HG02588 (cell line): ENCODE results near the gene SNX27.
"Not testable (repeated sequence)": the region's sequence is repeated elsewhere in the genome, so short reads cannot be mapped to it uniquely, and the experiment has no call there.

ENCODE experiments used
- ATAC-seq: cut with Tn5 transposase; IDR thresholded peaks from one replicate; pipeline ENCODE4 v1.9.1; 2021; ENCODE audit warnings: mild to moderate bottlenecking, moderate library complexity; ENCODE audit not compliant: unreplicated experiment

The SNX27 gene

GRCh38 chr1:151638074-151638775 is 26.4 kb downstream of the SNX27 start:
- ATAC-seq, result no peak

GRCh38 chr1:151638812-151639211 is 27.0 kb downstream of the SNX27 start:
- no peak for ATAC-seq

DNA sequence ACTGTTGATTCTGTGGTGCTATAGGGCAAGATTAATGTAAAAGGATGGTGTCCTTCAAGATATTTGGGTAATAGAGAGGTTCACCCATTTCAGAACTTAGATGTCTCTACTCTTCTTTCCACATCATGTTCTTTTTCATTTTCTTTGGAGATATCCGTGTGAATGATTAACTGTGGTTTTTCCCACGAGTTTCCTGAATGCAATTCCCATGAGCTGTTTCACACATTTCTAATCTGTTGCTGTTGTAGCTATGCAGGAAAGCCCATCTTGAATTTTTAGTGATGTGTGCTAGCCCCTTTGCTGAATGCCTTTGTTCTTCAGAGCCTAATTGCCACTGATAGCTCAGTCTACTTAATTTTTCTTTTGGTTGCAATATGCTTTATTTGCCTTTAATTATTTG is 27.6 kb downstream of the SNX27 start:
- no peak for ATAC-seq

DNA sequence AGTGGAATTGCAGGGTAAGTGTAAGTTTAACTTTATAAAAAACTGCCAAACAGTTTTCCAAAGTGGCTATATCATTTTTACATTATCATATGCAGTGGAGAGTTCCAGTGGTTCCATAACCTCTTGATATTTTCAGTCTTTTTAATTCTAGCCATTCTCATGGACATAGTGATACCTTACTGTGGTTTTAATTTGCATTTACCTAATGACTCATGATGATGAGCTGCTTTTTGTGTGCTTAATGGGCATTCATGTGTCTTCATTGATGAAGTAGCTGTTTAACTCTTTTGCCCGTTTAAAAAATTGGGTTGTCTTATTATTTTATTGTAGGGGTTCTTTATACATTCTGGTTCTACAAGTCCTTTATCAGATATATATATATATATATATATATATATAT is 29.4 kb downstream of the SNX27 start:
- no peak for ATAC-seq

DNA sequence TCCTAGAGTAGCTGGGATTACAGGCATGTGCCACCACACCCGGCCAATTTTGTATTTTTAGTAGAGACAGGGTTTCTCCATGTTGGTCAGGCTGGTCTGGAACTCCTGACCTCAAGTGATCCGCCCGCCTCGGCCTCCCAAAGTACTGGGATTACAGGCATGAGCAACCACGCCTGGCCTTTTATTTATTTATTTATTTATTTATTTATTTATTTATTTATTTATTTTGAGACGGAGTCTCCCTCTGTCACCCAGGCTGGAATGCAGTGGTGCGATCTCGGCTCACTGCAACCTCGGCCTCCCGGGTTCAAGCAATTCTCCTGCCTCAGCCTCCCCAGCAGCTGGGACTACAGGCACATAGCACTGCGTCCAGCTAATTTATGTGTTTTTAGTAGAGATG is 31.2 kb downstream of the SNX27 start:
- not testable (repeated sequence) for ATAC-seq

DNA sequence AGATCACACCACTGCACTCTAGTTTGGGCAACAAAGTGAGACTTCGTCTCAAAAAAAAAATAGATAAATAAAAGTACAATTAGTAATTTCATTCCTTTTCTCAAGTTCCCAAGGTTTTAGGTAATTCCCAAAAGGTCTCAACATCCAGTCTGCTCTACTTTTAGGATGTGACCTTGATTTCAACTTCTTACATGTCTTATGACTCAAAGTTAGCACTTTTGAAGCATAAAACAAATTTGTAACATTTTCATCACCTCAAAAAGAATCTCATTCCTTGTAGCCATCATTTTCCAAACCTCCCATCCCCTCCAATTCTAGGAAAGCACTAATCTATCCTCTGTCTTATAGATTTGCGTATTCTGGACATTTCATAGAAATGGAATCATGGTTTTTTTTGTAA is 32.2 kb downstream of the SNX27 start:
- no peak for ATAC-seq

GRCh38 chr1:151653397-151653796 is 41.5 kb downstream of the SNX27 start:
- ATAC-seq, result no peak

DNA sequence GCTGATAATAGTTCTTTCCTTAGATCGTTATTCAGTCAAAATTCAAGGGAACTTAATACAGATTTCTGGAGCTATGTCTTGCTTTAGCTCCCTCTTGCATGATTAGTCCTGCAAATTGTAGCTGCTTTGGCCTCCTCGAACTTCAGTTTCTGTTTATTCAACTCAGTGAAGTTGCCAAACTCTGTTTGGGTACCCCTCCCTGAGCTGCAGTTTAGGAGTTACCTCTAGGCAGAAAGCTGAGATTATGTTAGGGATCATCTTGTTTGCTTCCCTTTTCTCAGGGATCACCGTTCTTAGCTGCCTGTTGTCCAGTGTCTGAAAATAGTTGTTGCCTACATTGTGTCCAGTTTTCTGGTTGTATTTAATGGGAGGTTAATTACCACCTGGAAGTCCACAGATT is 43.5 kb downstream of the SNX27 start:
- ATAC-seq, result no peak

DNA sequence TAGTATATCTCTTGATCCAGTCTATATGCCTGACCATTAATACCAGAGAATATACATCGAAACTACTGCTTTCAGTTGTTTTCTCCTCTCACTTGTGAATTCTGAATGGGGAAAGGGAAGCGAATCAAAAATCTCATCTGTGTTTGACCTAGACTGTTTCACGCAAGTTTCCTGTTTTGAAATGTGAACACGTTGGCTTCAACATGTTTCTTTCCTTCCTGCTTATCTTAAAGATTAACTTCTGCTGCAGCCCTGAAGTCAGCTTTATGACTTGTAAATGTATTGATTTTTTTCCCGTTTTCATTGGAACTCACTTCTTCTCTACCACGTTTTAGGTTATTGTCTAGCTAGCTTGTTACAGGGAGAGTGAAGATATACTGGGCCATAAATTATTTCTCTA is 49.9 kb downstream of the SNX27 start:
- no peak for ATAC-seq

DNA sequence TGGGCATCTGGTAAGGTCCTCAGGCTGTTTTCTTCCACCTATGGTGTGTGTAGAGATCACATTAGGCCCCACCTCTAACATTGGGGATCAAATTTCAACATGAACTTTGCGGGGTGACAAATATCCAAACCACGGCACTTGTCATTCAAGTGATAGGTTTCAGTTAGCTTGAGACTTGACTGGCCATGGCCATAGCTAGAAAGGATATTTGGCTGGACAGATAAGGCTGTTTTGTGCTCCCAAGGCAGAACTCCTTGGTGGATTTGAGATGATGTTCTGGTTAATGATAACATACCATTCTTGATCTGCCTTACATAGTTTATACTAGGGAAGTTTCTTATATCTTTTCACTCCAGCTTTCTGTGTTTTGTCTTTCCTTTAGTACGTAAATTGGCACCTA is 56.2 kb downstream of the SNX27 start:
- no peak for ATAC-seq

GRCh38 chr1:151670036-151670675 is 58.3 kb downstream of the SNX27 start:
- not testable (repeated sequence) for ATAC-seq

DNA sequence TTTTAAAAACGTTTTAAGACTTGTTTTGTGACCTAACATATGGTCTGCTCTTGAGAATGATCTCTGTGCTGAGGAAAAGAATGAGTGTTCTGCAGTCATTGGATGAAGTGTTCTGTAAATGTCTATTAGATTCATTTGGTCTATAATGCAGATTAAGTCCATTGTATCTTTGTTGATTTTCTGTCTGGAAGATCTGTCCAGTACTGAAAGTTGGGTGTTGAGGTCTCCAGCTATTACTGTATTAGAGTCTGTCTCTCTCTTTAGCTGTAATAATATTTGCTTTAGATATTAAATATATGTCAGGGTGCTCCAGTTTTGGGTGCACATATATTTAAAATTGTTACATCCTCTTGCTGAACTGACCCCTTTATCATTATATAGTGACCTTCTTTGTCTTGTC is 61.6 kb downstream of the SNX27 start:
- no peak for ATAC-seq

DNA sequence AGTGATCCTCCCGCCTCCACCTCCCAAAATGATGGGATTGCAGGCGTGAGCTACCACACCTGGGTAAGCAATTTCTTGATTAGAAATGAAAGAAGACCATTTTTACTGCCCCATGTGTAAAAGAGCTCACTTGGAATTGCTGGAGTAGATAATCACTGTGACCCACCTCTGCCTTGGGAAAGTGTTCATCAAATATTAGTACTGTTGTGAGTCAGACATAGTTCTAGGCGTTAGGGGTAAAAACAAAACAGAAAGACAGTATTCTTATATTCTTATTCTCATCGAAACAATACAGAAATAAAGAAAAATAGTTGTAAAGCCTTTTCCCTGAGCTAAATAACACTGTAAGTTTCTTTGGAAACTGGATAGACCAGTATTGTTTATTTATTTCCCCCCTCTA is 68.5 kb downstream of the SNX27 start:
- ATAC-seq, result no peak

GRCh38 chr1:151680826-151681225 is 69.0 kb downstream of the SNX27 start:
- no peak for ATAC-seq

DNA sequence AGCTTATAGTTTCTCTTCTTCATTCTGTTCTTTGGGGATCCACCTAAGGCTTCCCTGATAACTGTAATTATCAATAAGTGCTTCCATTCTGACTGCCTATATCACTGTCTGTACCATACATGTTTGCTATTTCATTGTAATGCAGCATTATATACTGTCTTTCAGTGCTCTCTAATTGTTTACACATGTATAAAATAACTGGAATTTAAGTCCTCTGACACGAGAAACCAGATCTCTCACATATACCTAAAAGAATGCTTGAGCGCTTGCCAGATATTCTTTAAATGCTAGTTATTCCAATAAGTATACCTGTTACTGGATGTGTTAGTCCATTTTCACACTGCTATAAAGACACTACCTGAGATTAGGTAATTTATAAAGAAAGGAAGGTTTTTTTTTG is 70.1 kb downstream of the SNX27 start:
- no peak for ATAC-seq

DNA sequence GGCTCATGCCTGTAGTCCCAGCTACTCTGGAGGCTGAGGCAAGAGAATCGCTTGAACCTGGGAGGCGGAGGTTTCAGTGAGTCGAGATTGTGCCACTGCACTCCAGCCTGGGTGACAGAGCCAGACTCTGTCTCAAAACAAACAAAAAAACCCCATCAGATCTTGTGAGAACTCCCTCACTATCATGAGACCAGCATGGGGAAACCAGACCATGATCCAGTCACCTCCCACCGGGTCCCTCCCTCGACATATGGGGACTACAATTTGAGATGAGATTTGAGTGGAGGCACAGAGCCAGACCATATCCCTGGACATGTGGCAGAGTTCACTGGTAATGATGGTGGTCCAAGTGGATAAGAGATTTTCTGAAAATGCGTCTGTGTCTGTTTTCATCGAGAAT is 71.1 kb downstream of the SNX27 start:
- not testable (repeated sequence) for ATAC-seq

- no peak for ATAC-seq
Observed at GRCh38 chr1:151684128-151684527, 72.3 kb downstream of the SNX27 start.

DNA sequence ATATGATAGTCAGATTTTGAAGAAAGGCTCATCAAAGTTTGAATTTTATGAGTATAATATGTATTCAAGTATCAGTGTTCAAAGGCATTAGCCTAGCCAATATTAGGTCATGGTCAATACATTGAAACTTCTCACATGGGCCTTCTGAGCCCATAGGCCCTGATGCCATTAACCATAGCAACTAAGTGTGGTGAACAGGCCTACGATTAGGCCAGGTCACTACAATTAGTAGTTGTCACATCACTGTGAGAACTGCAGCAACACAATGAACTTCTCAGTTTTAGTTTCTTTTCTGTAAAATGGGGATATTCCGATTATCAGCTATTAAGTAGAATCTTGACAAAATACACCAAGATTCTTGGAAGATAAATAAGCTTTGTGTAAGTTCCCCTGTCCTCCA is 74.7 kb downstream of the SNX27 start:
- ATAC-seq, result no peak

GRCh38 chr1:151689494-151689893 is 77.6 kb downstream of the SNX27 start:
- no peak for ATAC-seq

GRCh38 chr1:151692226-151692625 is 80.4 kb downstream of the SNX27 start:
- no peak for ATAC-seq

DNA sequence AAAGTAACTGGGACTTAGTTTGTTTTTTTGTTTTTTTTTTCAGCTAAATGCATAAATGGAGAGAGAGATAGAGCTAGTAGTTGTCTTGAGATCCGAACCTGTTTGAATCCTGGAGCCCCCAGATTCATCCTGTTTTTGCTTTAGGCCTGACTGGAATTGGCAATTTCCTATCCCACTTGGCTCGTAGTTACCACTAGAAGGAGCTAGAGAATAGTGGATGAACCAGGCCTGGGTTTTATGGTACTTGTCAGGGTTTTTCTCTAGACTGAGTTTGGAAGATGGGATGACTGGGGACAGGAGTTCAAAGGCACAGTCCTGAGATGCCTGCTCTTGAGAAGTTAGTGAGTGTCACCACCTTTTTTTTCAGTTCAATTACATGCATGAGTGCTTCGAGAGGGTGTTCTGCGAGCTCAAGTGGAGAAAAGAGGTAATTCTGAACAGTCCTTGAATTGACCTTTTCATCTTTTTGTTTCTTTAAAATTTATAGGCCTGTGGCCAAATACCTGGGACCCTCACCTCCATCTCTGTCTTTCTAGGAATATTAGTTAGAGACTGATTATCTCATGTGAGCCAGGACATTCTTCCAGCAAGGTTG is 81.3 kb downstream of the SNX27 start:
- ATAC-seq, result no peak

GRCh38 chr1:151701515-151701914 is 89.7 kb downstream of the SNX27 start:
- ATAC-seq, result no peak
